ENCODE measurements around the gene SRL. TPM values are rescaled to one million over a fixed set of nuclear protein-coding genes. Genes with fewer than 3 reads are reported as not detected.

The SRL gene
- total and polyA plus RNA-seq, 2 of the 13 experiments (the other 11 are each of a cell fraction or from before 2014, with no cell fraction given) = 0.05 TPM; not detected in 1

DNA sequence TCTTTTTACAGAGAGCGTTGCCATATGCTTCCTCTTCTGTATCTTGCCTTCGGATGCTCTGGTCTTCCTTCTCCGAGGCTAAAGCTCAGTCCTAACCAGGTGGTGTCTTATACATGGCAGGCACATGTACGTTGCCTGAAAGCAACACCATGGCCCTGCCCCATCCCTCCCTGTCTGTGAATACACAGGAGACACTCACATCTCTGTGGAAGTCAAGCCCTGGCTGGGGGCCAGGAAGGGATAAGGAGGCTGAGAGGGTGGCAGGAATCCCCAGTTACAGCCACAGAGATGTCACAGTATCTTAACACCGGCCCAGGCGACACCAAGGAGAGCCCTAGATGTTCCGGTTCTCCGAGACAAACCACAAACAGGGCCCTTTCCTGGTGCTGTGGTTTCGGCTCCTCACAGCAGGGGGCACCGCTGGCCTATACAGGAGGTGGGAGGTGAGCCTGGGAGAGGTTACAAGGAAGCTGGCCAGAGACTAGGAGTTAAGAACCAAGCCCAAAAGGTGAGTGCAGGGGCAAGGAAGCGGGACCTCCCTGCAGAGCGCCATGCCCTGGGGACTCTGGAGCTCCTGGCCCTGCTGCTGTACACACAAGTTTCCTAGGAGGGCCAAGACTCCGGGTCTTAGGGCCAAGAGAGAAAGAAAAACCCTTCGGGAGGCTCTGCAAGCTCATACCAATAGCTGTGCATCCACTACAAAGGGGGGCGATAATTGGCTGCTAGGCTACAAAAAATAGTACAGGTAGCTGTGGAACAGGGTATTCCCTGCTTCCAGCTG is 41.7 kb downstream of the SRL start (continued):
- TF ChIP-seq NONO (IDR thresholded peaks at IDR 0.05) (no peak), NONO (CRISPR knock-in tag; conservative IDR thresholded peaks at IDR 0.05) (no peak), NPAS2 (CRISPR knock-in tag; IDR thresholded peaks at IDR 0.05; ENCODE audit: borderline replicate concordance) (no peak), LCORL (IDR thresholded peaks at IDR 0.05) (no peak), LCORL (CRISPR knock-in tag; IDR thresholded peaks at IDR 0.05) (peak; percentile 58; the same call in 1 of the 2 replicates), ZNF136 (CRISPR knock-in tag; IDR thresholded peaks at IDR 0.05; ENCODE audit: low read depth) (no peak), CCDC6 (CRISPR knock-in tag; IDR thresholded peaks at IDR 0.05) (no peak), ZNF616 (CRISPR knock-in tag; IDR thresholded peaks at IDR 0.05; ENCODE audit: low read depth) (no peak), YEATS2 (CRISPR knock-in tag; IDR thresholded peaks at IDR 0.05; ENCODE audit: borderline replicate concordance) (0 out of 2 replicates have a peak, but pooled peaks have one; percentile 35), ZNF883 (CRISPR knock-in tag; IDR thresholded peaks at IDR 0.05; ENCODE audit: not compliant biosample characterization) (peak; percentile 60), ZNF468 (CRISPR knock-in tag; IDR thresholded peaks at IDR 0.05) (no peak), ZNF501 (CRISPR knock-in tag; IDR thresholded peaks at IDR 0.05) (peak; percentile 56; the same call in 1 of the 2 replicates), ATAD3A (CRISPR knock-in tag; IDR thresholded peaks at IDR 0.05) (no peak), SMARCC2 (IDR thresholded peaks at IDR 0.05) (no peak), ZNF331 (CRISPR knock-in tag; IDR thresholded peaks at IDR 0.05) (0 out of 2 replicates have a peak, but pooled peaks have one; percentile 42), MTA1 (CRISPR knock-in tag; IDR thresholded peaks at IDR 0.05; ENCODE audit: borderline replicate concordance) (no peak), ZNF350 (CRISPR knock-in tag; IDR thresholded peaks at IDR 0.05; ENCODE audit: borderline replicate concordance, low read depth) (peak; percentile 45; the same call in 1 of the 2 replicates)
- TF ChIP-seq, protein P1, sequence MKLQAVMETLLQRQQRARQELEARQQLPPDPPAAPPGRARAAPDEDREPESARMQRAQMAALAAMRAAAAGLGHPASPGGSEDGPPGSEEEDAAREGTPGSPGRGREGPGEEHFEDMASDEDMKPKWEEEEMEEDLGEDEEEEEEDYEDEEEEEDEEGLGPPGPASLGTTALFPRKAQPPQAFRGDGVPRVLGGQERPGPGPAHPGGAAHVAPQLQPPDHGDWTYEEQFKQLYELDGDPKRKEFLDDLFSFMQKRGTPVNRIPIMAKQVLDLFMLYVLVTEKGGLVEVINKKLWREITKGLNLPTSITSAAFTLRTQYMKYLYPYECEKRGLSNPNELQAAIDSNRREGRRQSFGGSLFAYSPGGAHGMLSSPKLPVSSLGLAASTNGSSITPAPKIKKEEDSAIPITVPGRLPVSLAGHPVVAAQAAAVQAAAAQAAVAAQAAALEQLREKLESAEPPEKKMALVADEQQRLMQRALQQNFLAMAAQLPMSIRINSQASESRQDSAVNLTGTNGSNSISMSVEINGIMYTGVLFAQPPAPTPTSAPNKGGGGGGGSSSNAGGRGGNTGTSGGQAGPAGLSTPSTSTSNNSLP (IDR thresholded peaks at IDR 0.05; ENCODE audit: low read depth, low read length) = no peak
- TF ChIP-seq, protein P2, sequence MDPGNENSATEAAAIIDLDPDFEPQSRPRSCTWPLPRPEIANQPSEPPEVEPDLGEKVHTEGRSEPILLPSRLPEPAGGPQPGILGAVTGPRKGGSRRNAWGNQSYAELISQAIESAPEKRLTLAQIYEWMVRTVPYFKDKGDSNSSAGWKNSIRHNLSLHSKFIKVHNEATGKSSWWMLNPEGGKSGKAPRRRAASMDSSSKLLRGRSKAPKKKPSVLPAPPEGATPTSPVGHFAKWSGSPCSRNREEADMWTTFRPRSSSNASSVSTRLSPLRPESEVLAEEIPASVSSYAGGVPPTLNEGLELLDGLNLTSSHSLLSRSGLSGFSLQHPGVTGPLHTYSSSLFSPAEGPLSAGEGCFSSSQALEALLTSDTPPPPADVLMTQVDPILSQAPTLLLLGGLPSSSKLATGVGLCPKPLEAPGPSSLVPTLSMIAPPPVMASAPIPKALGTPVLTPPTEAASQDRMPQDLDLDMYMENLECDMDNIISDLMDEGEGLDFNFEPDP (CRISPR knock-in tag; conservative IDR thresholded peaks at IDR 0.05) = no peak
- TF ChIP-seq, protein P3, sequence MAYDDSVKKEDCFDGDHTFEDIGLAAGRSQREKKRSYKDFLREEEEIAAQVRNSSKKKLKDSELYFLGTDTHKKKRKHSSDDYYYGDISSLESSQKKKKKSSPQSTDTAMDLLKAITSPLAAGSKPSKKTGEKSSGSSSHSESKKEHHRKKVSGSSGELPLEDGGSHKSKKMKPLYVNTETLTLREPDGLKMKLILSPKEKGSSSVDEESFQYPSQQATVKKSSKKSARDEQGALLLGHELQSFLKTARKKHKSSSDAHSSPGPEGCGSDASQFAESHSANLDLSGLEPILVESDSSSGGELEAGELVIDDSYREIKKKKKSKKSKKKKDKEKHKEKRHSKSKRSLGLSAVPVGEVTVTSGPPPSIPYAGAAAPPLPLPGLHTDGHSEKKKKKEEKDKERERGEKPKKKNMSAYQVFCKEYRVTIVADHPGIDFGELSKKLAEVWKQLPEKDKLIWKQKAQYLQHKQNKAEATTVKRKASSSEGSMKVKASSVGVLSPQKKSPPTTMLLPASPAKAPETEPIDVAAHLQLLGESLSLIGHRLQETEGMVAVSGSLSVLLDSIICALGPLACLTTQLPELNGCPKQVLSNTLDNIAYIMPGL (CRISPR knock-in tag; IDR thresholded peaks at IDR 0.05; ENCODE audit: borderline replicate concordance in 1 of 2, low read depth in 1 of 2) = peak in 1 of 2 experiments; percentile 42; a peak in 1 of 4 replicates
- TF ChIP-seq, protein P4, sequence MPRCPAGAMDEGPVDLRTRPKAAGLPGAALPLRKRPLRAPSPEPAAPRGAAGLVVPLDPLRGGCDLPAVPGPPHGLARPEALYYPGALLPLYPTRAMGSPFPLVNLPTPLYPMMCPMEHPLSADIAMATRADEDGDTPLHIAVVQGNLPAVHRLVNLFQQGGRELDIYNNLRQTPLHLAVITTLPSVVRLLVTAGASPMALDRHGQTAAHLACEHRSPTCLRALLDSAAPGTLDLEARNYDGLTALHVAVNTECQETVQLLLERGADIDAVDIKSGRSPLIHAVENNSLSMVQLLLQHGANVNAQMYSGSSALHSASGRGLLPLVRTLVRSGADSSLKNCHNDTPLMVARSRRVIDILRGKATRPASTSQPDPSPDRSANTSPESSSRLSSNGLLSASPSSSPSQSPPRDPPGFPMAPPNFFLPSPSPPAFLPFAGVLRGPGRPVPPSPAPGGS (CRISPR knock-in tag; IDR thresholded peaks at IDR 0.05) = 0 out of 2 replicates have a peak, but pooled peaks have one; percentile 42
- TF ChIP-seq, protein P5, sequence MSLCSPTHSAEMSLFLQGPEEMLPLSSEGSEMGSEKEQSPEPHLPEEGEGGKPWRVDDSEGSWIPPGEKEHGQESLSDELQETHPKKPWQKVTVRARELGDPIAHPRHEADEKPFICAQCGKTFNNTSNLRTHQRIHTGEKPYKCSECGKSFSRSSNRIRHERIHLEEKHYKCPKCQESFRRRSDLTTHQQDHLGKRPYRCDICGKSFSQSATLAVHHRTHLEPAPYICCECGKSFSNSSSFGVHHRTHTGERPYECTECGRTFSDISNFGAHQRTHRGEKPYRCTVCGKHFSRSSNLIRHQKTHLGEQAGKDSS (CRISPR knock-in tag; IDR thresholded peaks at IDR 0.05; ENCODE audit: borderline replicate concordance, low read depth) = peak; percentile 57; the same call in 1 of the 2 replicates

All from HepG2 (cell line).